A549 (cell line): ENCODE results near the gene USP2. TPM values are rescaled to one million over a fixed set of nuclear protein-coding genes. Genes with fewer than 3 reads are reported as not detected.

Experiments
- ATAC-seq, 2 experiments: fragments of 200-7000 bp in 1 of 2; fragments of >200 bp in 1 of 2; cut with Nextera tagmentation in 1 of 2; cut with Tn5 transposase in 1 of 2; 3 replicates each; pipeline versions ENCODE4 v1.8.0 to v1.9.1; 2018 to 2020; ENCODE audit warnings: mild to moderate bottlenecking in 1 of 2, moderate library complexity in 1 of 2
- CTCF ChIA-PET: fragments of 300-600 bp; sonication (Branson Sonifier 250); formaldehyde crosslinking; extraction: SDS; loops from one replicate; lab custom pipeline; 2021; ENCODE audit warnings: antibody characterized with exemption, inconsistent platforms; lab: Yijun Ruan, JAX
- POLR2A ChIA-PET: fragments of 350-600 bp; formaldehyde crosslinking; extraction: SDS; loops from one replicate; lab custom pipeline; 2021; ENCODE audit warnings: antibody characterized with exemption, inconsistent platforms; lab: Yijun Ruan, JAX
- DNase-seq, 2 experiments: peaks; one replicate each; pipeline versions ENCODE4 v3.0.0 to v3.0.0-alpha.2; 2011 to 2016; ENCODE audit warnings: low read depth in 1 of 2, low spot score in 1 of 2
- FAIRE-seq: peaks from 2 replicates; lab custom pipeline; 2011; peaks lifted over from hg19 to GRCh38; lab: Jason Lieb, UNC
- H3K27ac ChIP-seq, 2 experiments: fragments of >200 bp; sonication (Bioruptor Twin); formaldehyde crosslinking; 3 replicates each; pipeline ENCODE4 v1.5.1; 2016 to 2017
- H3K4me1 ChIP-seq: fragments of >200 bp; sonication (Bioruptor Twin); formaldehyde crosslinking; 3 replicates; pipeline ENCODE4 v1.6.1; 2016
- H3K4me2 ChIP-seq: fragments of >200 bp; sonication (Bioruptor Twin); formaldehyde crosslinking; 3 replicates; pipeline ENCODE4 v1.6.1; 2016
- H3K4me3 ChIP-seq: fragments of >200 bp; sonication (Bioruptor Twin); formaldehyde crosslinking; 3 replicates; pipeline ENCODE4 v1.5.1; 2016
- H3K9me3 ChIP-seq: fragments of >200 bp; sonication (Bioruptor Twin); formaldehyde crosslinking; 3 replicates; pipeline ENCODE4 v1.6.1; 2016
- CHD4 ChIP-seq: fragments of 200-600 bp; sonication (generic); IDR thresholded peaks from 2 replicates; pipeline ENCODE4 v1.6.1; 2016; ENCODE audit warnings: antibody characterized with exemption, mild to moderate bottlenecking, borderline replicate concordance
- EHF ChIP-seq: fragments of 250-450 bp; sonication (Bioruptor Pico); IDR thresholded peaks from 2 replicates; pipeline ENCODE4 v1.5.0; 2020; ENCODE audit warnings: mild to moderate bottlenecking
- FOSB ChIP-seq: fragments of 250-450 bp; sonication (Bioruptor Pico); IDR thresholded peaks from 2 replicates; pipeline ENCODE4 v1.5.0; 2020; ENCODE audit warnings: mild to moderate bottlenecking, moderate library complexity
- FOSL2 ChIP-seq, 2 experiments: fragments of 450-650 bp in 1 of 2; fragments of >200 bp in 1 of 2; sonication (Bioruptor Twin) in 1 of 2; formaldehyde crosslinking; IDR thresholded peaks; 2 replicates each; pipeline versions ENCODE4 v1.5.0 to v1.6.1; 2016 to 2020; ENCODE audit warnings: mild to moderate bottlenecking in 1 of 2, moderate library complexity in 1 of 2
- FOXS1 ChIP-seq: fragments of 250-450 bp; sonication (Bioruptor Pico); IDR thresholded peaks from 2 replicates; pipeline ENCODE4 v1.5.0; 2020; ENCODE audit warnings: mild to moderate bottlenecking, moderate library complexity
- GATA3 ChIP-seq: IDR thresholded peaks from 2 replicates; pipeline ENCODE4 v1.6.1; 2012; ENCODE audit warnings: borderline replicate concordance
- HOXB5 ChIP-seq: fragments of 250-450 bp; sonication (Bioruptor Pico); IDR thresholded peaks from 2 replicates; pipeline ENCODE4 v1.5.0; 2020; ENCODE audit warnings: mild to moderate bottlenecking, moderate library complexity
- JUN ChIP-seq, 2 experiments: fragments of >200 bp; sonication (Bioruptor Twin); formaldehyde crosslinking; IDR thresholded peaks; 2 replicates in 1 of 2; 3 replicates in 1 of 2; pipeline ENCODE4 v1.6.1; 2016 to 2017
- JUNB ChIP-seq: fragments of >200 bp; sonication (Bioruptor Twin); formaldehyde crosslinking; IDR thresholded peaks from 2 replicates; pipeline ENCODE4 v1.6.1; 2016
- MAFK ChIP-seq: fragments of 450-650 bp; IDR thresholded peaks from 2 replicates; pipeline ENCODE4 v1.6.1; 2014; ENCODE audit not compliant: partially characterized antibody
- MYC ChIP-seq: IDR thresholded peaks from 2 replicates; pipeline ENCODE4 v1.6.1; 2012; ENCODE audit warnings: mild to moderate bottlenecking, inconsistent platforms, low read length, improper control_type of control experiment, borderline replicate concordance
- NFE2L2 ChIP-seq: fragments of 150-350 bp; conservative IDR thresholded peaks from 2 replicates; pipeline ENCODE4 v1.6.1; 2014; ENCODE audit warnings: low read length
- NPAS2 ChIP-seq: fragments of 250-450 bp; sonication (Bioruptor Pico); IDR thresholded peaks from 2 replicates; pipeline ENCODE4 v1.8.0; 2022; ENCODE audit warnings: mild to moderate bottlenecking, moderate library complexity, borderline replicate concordance
- NR3C1 ChIP-seq: fragments of >200 bp; sonication (Bioruptor Twin); formaldehyde crosslinking; IDR thresholded peaks from 3 replicates; pipeline ENCODE4 v1.6.1; 2017
- PHF8 ChIP-seq: fragments of 200-600 bp; sonication (generic); IDR thresholded peaks from 2 replicates; pipeline ENCODE4 v1.6.1; 2016; ENCODE audit warnings: low read depth, mild to moderate bottlenecking, antibody characterized with exemption, moderate library complexity, borderline replicate concordance
- RARB ChIP-seq: fragments of 250-450 bp; sonication (Bioruptor Pico); IDR thresholded peaks from 2 replicates; pipeline ENCODE4 v1.8.0; 2021; ENCODE audit warnings: mild to moderate bottlenecking, moderate library complexity
- RNF2 ChIP-seq: fragments of 200-600 bp; sonication (generic); IDR thresholded peaks from 2 replicates; pipeline ENCODE4 v1.6.1; 2016; ENCODE audit warnings: low read depth, mild to moderate bottlenecking, antibody characterized with exemption, moderate library complexity, borderline replicate concordance
- SREBF2 ChIP-seq: fragments of 450-650 bp; IDR thresholded peaks from 2 replicates; pipeline ENCODE4 v1.6.1; 2014; ENCODE audit warnings: mild to moderate bottlenecking, moderate library complexity
- ZFP36 ChIP-seq: fragments of 450-650 bp; IDR thresholded peaks from 2 replicates; pipeline ENCODE4 v1.6.1; 2014; ENCODE audit warnings: borderline replicate concordance; ENCODE audit not compliant: partially characterized antibody
- WGBS: methylation state at CpG from one replicate; pipeline ENCODE4 v1.1.6; 2017; ENCODE audit errors: missing lambda C conversion rate; 5-methylcytosine and 5-hydroxymethylcytosine counted together
- polyA plus RNA-seq, 4 experiments: library from polyadenylated mRNA; depleted of rRNA in 3 of 4; stranded (reverse); fragments of >200 nt; fragmentation: RNase III in 1 of 4; extraction: RNeasy Plus Mini Kit Qiagen cat#74134 plus additional on column Dnase treatment in 1 of 4; gene quantifications; 2 replicates in 3 of 4; 3 replicates in 1 of 4; pipeline ENCODE4 v1.2.3, GENCODE V29; 2011 to 2017
- TF ChIP-seq, protein P1 (sequence below): fragments of 250-450 bp; sonication (Bioruptor Pico); IDR thresholded peaks from 2 replicates; pipeline ENCODE4 v1.5.0; 2020; ENCODE audit warnings: low read depth, mild to moderate bottlenecking, moderate library complexity
- TF ChIP-seq, protein P2 (sequence below): fragments of >200 bp; sonication (Bioruptor Twin); formaldehyde crosslinking; IDR thresholded peaks from 3 replicates; pipeline ENCODE4 v1.6.1; 2016

The USP2 gene
- polyA plus RNA-seq, 2 of the 4 experiments (the other 2 are of a cell fraction) = 0.30 to 0.48 TPM

DNA sequence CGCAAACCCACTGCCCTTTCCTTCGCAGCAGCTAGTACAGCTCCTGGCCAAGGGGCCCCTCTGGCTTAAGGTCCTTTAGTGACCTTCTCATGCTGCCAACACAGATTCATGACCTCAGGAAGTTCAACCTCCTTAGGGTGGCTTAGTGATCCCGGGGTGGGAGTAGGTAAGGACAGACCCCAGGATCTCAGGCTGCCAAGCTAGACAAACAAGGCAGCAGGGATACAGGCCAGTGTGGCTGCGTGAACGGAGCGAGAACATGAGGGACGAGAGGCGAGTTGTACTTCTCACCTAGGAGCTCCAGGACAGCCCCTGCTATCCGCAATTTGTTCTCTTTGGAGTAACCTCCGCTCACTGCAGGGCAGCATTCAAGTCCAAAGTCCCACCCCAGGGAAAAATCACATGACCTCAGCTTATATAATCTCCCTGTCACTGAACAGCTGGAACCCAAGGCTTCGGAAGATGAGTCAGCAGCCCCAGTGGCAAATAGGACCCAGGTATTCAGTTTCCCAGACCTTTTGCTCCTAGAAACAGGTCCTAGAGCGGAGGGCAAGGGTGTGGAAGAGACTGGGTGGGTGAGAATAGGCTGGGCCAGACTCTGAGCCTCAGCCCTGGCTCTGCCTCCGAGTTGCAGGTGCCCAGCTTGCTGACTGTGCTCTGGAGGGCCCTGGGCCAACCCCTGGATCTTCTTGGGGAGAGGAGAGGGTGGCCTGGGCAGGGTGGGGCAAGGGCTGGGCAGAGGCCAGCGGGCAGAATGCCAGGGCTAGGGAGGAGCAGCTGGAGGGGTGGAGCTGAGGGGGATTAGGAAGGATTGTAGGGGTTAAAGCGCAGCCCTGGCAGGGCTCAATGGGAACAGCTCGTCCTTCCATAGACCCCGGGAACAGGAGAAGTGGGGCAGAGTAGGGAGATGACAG is 13.1 kb downstream of the USP2 start:
- TF ChIP-seq MAFK (peak; percentile 48), ZFP36 (no peak), FOSL2 (IDR thresholded peaks at IDR 0.05) (no peak), FOSL2 (CRISPR knock-in tag; IDR thresholded peaks at IDR 0.05) (0 out of 2 replicates have a peak, but pooled peaks have one; percentile 32)
- peak in 1 of 2 experiments; percentile 30 for DNase-seq
- H3K4me2 ChIP-seq = peak overlapping the region; percentile 56
- H3K4me1 ChIP-seq = peaks cover 49% of the 10 kb centered on the region
- no peaks in the 10 kb centered on the region for H3K9me3 ChIP-seq
- 60% methylated on average over 15 of the region's 17 CpGs for WGBS
- peak overlapping the region; percentile 19 to 75; a peak in 4 of 6 replicates for H3K27ac ChIP-seq
- FAIRE-seq = no peak
- peak; percentile 7 to 39; a peak in 4 of 6 replicates for ATAC-seq
- ChIA-PET CTCF (interaction anchor here (0.9 to 20.0 kb wide), 14 partner anchors 6 to 171 kb away, joined by 3 to 341 read pairs (median 6); partner anchors contain the start of gene USP2), POLR2A (no interaction called here)
- no peak overlapping the region for H3K4me3 ChIP-seq

DNA sequence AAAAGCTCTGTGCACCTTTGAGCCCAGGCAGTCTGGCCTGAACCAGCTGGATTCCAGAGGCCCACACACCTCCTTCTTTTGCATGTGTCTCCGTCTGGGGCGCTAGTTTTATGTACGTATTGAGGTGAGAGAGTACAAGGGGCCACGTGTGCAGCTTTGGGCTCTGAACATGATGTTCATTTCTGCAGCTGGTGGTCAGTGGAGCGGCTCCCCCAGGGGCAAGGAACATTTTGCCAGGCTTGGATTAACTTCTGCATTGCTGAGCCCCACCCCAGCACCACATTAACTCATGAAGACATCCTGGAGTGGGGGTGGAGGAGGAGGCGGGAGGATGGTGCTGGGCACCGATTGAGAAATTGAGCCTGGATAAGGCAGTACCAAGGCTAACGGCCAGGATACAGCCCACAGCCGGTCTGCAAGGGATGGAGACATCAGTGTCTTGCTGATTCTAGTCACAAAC is 13.8 kb downstream of the USP2 start:
- FAIRE-seq = no peak
- TF ChIP-seq FOXS1 (CRISPR knock-in tag) (no peak), MYC (no peak), FOSB (CRISPR knock-in tag) (no peak), PHF8 (no peak), NPAS2 (no peak), HOXB5 (CRISPR knock-in tag) (no peak), RARB (CRISPR knock-in tag) (no peak), SREBF2 (no peak), JUN (IDR thresholded peaks at IDR 0.05) (no peak), NFE2L2 (no peak), GATA3 (no peak), JUNB (no peak), CHD4 (no peak), EHF (CRISPR knock-in tag) (no peak), RNF2 (no peak), NR3C1 (no peak)
- TF ChIP-seq, protein P1, sequence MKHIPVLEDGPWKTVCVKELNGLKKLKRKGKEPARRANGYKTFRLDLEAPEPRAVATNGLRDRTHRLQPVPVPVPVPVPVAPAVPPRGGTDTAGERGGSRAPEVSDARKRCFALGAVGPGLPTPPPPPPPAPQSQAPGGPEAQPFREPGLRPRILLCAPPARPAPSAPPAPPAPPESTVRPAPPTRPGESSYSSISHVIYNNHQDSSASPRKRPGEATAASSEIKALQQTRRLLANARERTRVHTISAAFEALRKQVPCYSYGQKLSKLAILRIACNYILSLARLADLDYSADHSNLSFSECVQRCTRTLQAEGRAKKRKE = no peak
- TF ChIP-seq, protein P2, sequence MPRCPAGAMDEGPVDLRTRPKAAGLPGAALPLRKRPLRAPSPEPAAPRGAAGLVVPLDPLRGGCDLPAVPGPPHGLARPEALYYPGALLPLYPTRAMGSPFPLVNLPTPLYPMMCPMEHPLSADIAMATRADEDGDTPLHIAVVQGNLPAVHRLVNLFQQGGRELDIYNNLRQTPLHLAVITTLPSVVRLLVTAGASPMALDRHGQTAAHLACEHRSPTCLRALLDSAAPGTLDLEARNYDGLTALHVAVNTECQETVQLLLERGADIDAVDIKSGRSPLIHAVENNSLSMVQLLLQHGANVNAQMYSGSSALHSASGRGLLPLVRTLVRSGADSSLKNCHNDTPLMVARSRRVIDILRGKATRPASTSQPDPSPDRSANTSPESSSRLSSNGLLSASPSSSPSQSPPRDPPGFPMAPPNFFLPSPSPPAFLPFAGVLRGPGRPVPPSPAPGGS = no peak
- H3K4me3 ChIP-seq = no peak overlapping the region
- ChIA-PET CTCF (interaction anchor here (0.9 to 20.0 kb wide), 12 partner anchors 9 to 171 kb away, joined by 3 to 341 read pairs (median 6); partner anchors contain the start of gene USP2), POLR2A (no interaction called here)
- no peak for DNase-seq
- 49% methylated on average over 5 of the region's 9 CpGs for WGBS
- peaks cover 55% of the 10 kb centered on the region for H3K4me1 ChIP-seq
- peak overlapping the region; percentile 56 for H3K4me2 ChIP-seq
- H3K27ac ChIP-seq = peak overlapping the region in 1 of 2 experiments; percentile 75; a peak in 4 of 6 replicates
- no peak; a peak in 2 of 6 replicates for ATAC-seq
- H3K9me3 ChIP-seq = no peaks in the 10 kb centered on the region
